HepG2 (cell line): Measurements from ENCODE around the gene RALB. TPM values are rescaled to one million over a fixed set of nuclear protein-coding genes. Genes with fewer than 3 reads are reported as not detected.

ENCODE experiments used
- CTCF ChIP-seq: sonication (generic); formaldehyde crosslinking; IDR thresholded peaks from 2 replicates; pipeline ENCODE4 v1.5.0; 2020; ENCODE audit warnings: mild to moderate bottlenecking, missing genetic modification reagents, moderate library complexity
- FOXO4 ChIP-seq: sonication (generic); formaldehyde crosslinking; conservative IDR thresholded peaks from 2 replicates; pipeline ENCODE4 v1.8.1; 2023; ENCODE audit warnings: missing genetic modification reagents
- HNRNPK ChIP-seq: fragments of 200-400 bp; formaldehyde crosslinking; IDR thresholded peaks from 2 replicates; pipeline ENCODE4 v1.6.1; 2018; ENCODE audit warnings: low read length, low read depth, moderate library complexity, mild to moderate bottlenecking; ENCODE audit not compliant: poor library complexity, severe bottlenecking
- IRF1 ChIP-seq: sonication (generic); formaldehyde crosslinking; IDR thresholded peaks from 2 replicates; pipeline ENCODE4 v1.4.0; 2020; ENCODE audit warnings: low read depth, mild to moderate bottlenecking, missing genetic modification reagents
- JARID2 ChIP-seq: sonication (generic); formaldehyde crosslinking; IDR thresholded peaks from 2 replicates; pipeline ENCODE4 v1.8.1; 2023; ENCODE audit warnings: missing genetic modification reagents, inconsistent platforms; ENCODE audit not compliant: insufficient replicate concordance
- MXI1 ChIP-seq: IDR thresholded peaks from 3 replicates; pipeline ENCODE4 v1.6.1; 2012; ENCODE audit warnings: low read depth, low read length, inconsistent platforms, borderline replicate concordance
- MYNN ChIP-seq: sonication (generic); formaldehyde crosslinking; IDR thresholded peaks from 2 replicates; pipeline ENCODE4 v1.4.0; 2020; ENCODE audit warnings: mild to moderate bottlenecking, low read depth, missing genetic modification reagents
- NFAT5 ChIP-seq: sonication (generic); formaldehyde crosslinking; IDR thresholded peaks from 2 replicates; pipeline ENCODE4 v1.4.0; 2020; ENCODE audit warnings: missing genetic modification reagents
- SAP130 ChIP-seq: IDR thresholded peaks from 2 replicates; pipeline ENCODE4 v1.6.1; 2016; ENCODE audit warnings: low read depth
- SIX4 ChIP-seq: sonication (generic); formaldehyde crosslinking; IDR thresholded peaks from 2 replicates; pipeline ENCODE4 v1.4.0; 2020; ENCODE audit warnings: missing genetic modification reagents
- SP5 ChIP-seq: IDR thresholded peaks from 2 replicates; pipeline ENCODE4 v1.6.1; 2016; ENCODE audit warnings: low read depth, borderline replicate concordance
- SYNCRIP ChIP-seq: fragments of 200-400 bp; formaldehyde crosslinking; IDR thresholded peaks from 2 replicates; pipeline ENCODE4 v1.6.1; 2018; ENCODE audit warnings: mild to moderate bottlenecking, low read depth, low read length; ENCODE audit not compliant: insufficient read depth
- ZBTB43 ChIP-seq: sonication (generic); formaldehyde crosslinking; conservative IDR thresholded peaks from 2 replicates; pipeline ENCODE4 v1.4.0; 2020; ENCODE audit warnings: missing genetic modification reagents
- ZNF274 ChIP-seq: sonication (generic); formaldehyde crosslinking; IDR thresholded peaks from 2 replicates; pipeline ENCODE4 v1.5.1; 2020; ENCODE audit warnings: mild to moderate bottlenecking, missing genetic modification reagents
- ZNF30 ChIP-seq: sonication (generic); formaldehyde crosslinking; IDR thresholded peaks from 2 replicates; pipeline ENCODE4 v1.5.0; 2020; ENCODE audit warnings: mild to moderate bottlenecking, missing genetic modification reagents
- ZNF652 ChIP-seq: IDR thresholded peaks from 2 replicates; pipeline ENCODE4 v1.6.1; 2016; ENCODE audit warnings: low read depth, borderline replicate concordance
- ZNF672 ChIP-seq: sonication (generic); formaldehyde crosslinking; IDR thresholded peaks from 2 replicates; pipeline ENCODE4 v1.8.1; 2022; ENCODE audit warnings: missing genetic modification reagents
- polyA plus RNA-seq, 8 experiments: library from polyadenylated mRNA; depleted of rRNA in 3 of 8; stranded (reverse) in 7 of 8; unstranded in 1 of 8; fragments of >200 nt; fragmentation: Illumina TruSeq in 4 of 8; extraction: Trizol in 4 of 8; gene quantifications; 2 replicates each; pipeline versions ENCODE4 v1.2.1 to v1.2.3, GENCODE V29; 2011 to 2016; ENCODE audit warnings: low read depth in 4 of 8, missing spikeins in 1 of 8, mixed read lengths in 1 of 8; ENCODE audit not compliant: insufficient read depth in 1 of 8
- total RNA-seq, 5 experiments: library from RNA; depleted of rRNA; stranded (reverse); fragments of >200 nt; fragmentation: Illumina TruSeq; extraction: Trizol; gene quantifications; 2 replicates each; pipeline ENCODE4 v1.2.3, GENCODE V29; 2016; ENCODE audit warnings: low read depth in 1 of 5

RALB gene
- total and polyA plus RNA-seq, 2 of the 13 experiments (the other 11 are each of a cell fraction or from before 2014, with no cell fraction given), result 37.8 to 43.2 TPM

DNA sequence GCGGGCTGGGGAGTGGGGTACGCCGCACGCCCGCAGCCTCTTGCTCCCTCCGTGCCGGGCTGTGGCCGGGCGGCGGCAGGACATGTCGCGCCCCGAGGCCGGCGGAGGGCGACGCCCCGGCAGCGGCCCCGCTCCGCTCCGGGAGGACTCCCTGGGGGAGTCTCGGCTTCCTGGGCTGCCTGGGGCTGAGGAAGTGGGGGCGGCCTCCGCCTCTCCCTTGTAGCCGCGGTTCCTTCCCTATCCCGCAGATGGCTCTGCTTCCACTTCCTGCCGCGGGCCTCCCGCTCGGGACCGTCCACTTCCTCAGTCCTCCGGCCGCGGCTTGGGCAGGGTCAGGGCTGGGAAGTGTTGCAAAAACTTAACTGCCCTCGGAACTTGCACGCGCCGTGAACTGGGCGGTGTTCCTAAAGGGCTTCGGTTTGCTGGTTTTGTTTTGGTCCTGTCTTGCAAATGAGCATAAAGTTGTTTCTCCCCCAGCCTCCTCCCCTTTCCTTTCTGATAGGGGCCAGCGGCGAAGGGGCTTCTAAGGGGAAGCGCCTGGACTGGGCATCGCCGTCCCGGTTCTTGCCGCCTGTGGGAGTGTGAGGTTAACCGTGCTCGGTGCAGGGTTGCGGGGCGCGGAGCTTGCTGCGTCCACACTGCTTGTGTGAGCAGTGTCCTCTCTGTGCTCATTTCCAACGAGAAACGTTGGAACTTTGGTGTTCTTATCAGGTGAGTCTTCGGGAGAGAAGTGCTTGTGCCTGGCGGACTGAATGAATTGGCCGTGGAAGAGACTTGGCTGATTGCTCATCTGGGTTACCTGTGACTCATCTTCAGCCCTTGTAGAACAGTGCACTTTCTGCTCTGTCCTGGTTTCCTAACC lies 600 bp downstream of the RALB start (continued):
- 0 out of 2 replicates have a peak, but pooled peaks have one; percentile 60 for TF ChIP-seq NFAT5 (CRISPR knock-in tag)
- TF ChIP-seq ZNF274 (CRISPR knock-in tag), result 0 out of 2 replicates have a peak, but pooled peaks have one; percentile 22
- no peak for TF ChIP-seq SIX4 (CRISPR knock-in tag)
- no peak for TF ChIP-seq SYNCRIP
- peak; percentile 78 for TF ChIP-seq CTCF (CRISPR knock-in tag)
- no peak for TF ChIP-seq ZNF652 (CRISPR knock-in tag)
- no peak for TF ChIP-seq MXI1
- TF ChIP-seq JARID2 (CRISPR knock-in tag), result no peak
- no peak for TF ChIP-seq MYNN (CRISPR knock-in tag)
- no peak for TF ChIP-seq IRF1 (CRISPR knock-in tag)
- TF ChIP-seq ZNF672 (CRISPR knock-in tag), result no peak; the same call in 1 of the 2 replicates
- TF ChIP-seq HNRNPK, result peak; percentile 7
- peak; percentile 63; the same call in 1 of the 2 replicates for TF ChIP-seq ZBTB43
- TF ChIP-seq SP5, result no peak
- no peak for TF ChIP-seq ZNF30 (CRISPR knock-in tag)
- TF ChIP-seq SAP130, result peak; percentile 28; the same call in 1 of the 2 replicates
- no peak; the same call in 1 of the 2 replicates for TF ChIP-seq FOXO4 (CRISPR knock-in tag)
